Measurements from ENCODE around the gene DGKQ.
"Not testable (repeated sequence)": the region's sequence is repeated elsewhere in the genome, so short reads cannot be mapped to it uniquely, and the experiment has no call there.

Gene DGKQ

GRCh38 chr4:929096-929765 is 44.1 kb downstream of the DGKQ start:
- no peak for TF ChIP-seq CTCF (IDR thresholded peaks at IDR 0.05; ENCODE audit: low read depth, low read length)
- DNase-seq (ENCODE audit: extremely low read depth, low read depth) = no peak

DNA sequence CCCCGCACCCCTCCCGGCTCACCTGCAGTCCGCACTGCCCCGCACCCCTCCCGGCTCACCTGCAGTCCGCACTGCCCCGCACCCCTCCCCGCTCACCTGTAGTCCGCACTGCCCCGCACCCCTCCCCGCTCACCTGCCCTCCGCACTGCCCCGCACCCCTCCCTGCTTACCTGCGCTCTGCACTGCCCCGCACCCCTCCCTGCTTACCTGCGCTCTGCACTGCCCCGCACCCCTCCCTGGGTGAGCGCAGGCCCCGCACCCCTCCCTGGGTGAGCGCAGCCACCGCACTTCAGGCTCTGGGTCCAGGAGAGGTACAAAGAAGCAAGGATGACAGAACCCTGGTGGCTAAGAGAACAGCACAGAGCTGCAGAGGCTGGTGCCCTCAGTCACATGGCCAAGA is 45.8 kb downstream of the DGKQ start:
- not testable (repeated sequence) for DNase-seq (ENCODE audit: extremely low read depth, low read depth)

GRCh38 chr4:926538-926937 is 46.8 kb downstream of the DGKQ start:
- peak; percentile 18 for TF ChIP-seq CTCF (IDR thresholded peaks at IDR 0.05; ENCODE audit: low read depth, low read length)
- DNase-seq (ENCODE audit: extremely low read depth, low read depth) = no peak

- DNase-seq (ENCODE audit: extremely low read depth, low read depth) = no peak
- TF ChIP-seq CTCF (IDR thresholded peaks at IDR 0.05; ENCODE audit: low read depth, low read length) = no peak
Measured at GRCh38 chr4:925771-926500, 47.4 kb downstream of the DGKQ start.

DNA sequence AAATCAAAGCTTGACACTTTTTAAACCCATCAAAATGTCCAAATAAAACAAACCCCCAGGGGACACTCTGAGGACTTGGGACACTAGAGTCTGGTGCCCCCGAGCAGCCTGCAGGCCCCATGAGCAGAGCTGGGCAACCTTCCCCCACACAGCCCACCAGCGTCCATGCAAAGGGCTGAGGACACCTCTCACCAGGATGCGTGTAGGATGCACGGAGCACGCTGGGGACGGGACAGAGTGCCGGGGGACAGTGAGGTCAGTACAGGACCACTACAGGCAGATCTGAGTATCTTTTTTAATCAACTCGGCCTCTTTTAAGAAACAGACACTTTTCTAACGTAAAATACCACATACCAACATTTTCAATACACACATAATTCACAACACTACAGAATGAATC is 48.2 kb downstream of the DGKQ start:
- no peak for TF ChIP-seq CTCF (IDR thresholded peaks at IDR 0.05; ENCODE audit: low read depth, low read length)
- DNase-seq (ENCODE audit: extremely low read depth, low read depth) = no peak

GRCh38 chr4:924107-925096 is 49.0 kb downstream of the DGKQ start:
- DNase-seq (ENCODE audit: extremely low read depth, low read depth) = no peak

More at GRCh38 chr4:924107-925096, 49.0 kb downstream of the DGKQ start:
- TF ChIP-seq CTCF (IDR thresholded peaks at IDR 0.05; ENCODE audit: low read depth, low read length) = no peak

Data from AG09319 (cell line).